Mesendoderm (in vitro differentiated cells): ENCODE results near the gene EVA1A.

Experiments used
- DNase-seq: peaks from one replicate; pipeline ENCODE4 v3.0.0; 2013
- H2AK5ac ChIP-seq: 2 replicates; pipeline ENCODE4 v1.6.1; 2013; ENCODE audit warnings: low read length, inconsistent platforms
- H2BK120ac ChIP-seq: 2 replicates; pipeline ENCODE4 v1.6.1; 2013; ENCODE audit warnings: low read depth, mild to moderate bottlenecking, low read length, moderate library complexity, mixed read lengths
- H2BK15ac ChIP-seq: replicated peaks from 2 replicates; pipeline ENCODE4 v1.6.1; 2013; ENCODE audit warnings: low read depth, mild to moderate bottlenecking, moderate library complexity
- H2BK5ac ChIP-seq: 2 replicates; pipeline ENCODE4 v1.6.1; 2013; ENCODE audit warnings: low read length, inconsistent platforms
- H3K18ac ChIP-seq: 2 replicates; pipeline ENCODE4 v1.6.1; 2013; ENCODE audit warnings: mild to moderate bottlenecking, low read length, mixed read lengths
- H3K23ac ChIP-seq: one replicate; pipeline ENCODE4 v1.6.1; 2013; ENCODE audit warnings: low read length
- H3K27ac ChIP-seq: 2 replicates; pipeline ENCODE4 v1.5.1; 2013; ENCODE audit warnings: low read depth, mild to moderate bottlenecking, inconsistent platforms, low read length, moderate library complexity
- H3K27me3 ChIP-seq: 2 replicates; pipeline ENCODE4 v1.6.1; 2013; ENCODE audit warnings: low read length, control low read depth, mild to moderate bottlenecking, inconsistent platforms; ENCODE audit not compliant: insufficient read depth, poor library complexity
- H3K36me3 ChIP-seq: 2 replicates; pipeline ENCODE4 v1.6.1; 2013; ENCODE audit warnings: low read length, inconsistent platforms; ENCODE audit not compliant: control insufficient read depth, insufficient read depth
- H3K4ac ChIP-seq: one replicate; pipeline ENCODE4 v1.6.1; 2013; ENCODE audit warnings: low read depth, mild to moderate bottlenecking, low read length, moderate library complexity
- H3K4me1 ChIP-seq: 2 replicates; pipeline ENCODE4 v1.6.1; 2013; ENCODE audit warnings: low read depth, low read length, inconsistent platforms; ENCODE audit not compliant: control insufficient read depth
- H3K4me2 ChIP-seq: 2 replicates; pipeline ENCODE4 v1.6.1; 2013; ENCODE audit warnings: low read length
- H3K4me3 ChIP-seq: 2 replicates; pipeline ENCODE4 v1.5.1; 2013; ENCODE audit warnings: mild to moderate bottlenecking, low read length
- H3K56ac ChIP-seq: one replicate; pipeline ENCODE4 v1.6.1; 2013; ENCODE audit warnings: low read length
- H3K79me1 ChIP-seq: 2 replicates; pipeline ENCODE4 v1.6.1; 2013; ENCODE audit warnings: low read length, inconsistent platforms
- H3K79me2 ChIP-seq: 2 replicates; pipeline ENCODE4 v1.6.1; 2013; ENCODE audit warnings: mild to moderate bottlenecking, low read length; ENCODE audit not compliant: control insufficient read depth, insufficient read depth
- H3K9ac ChIP-seq: 2 replicates; pipeline ENCODE4 v1.6.1; 2013; ENCODE audit warnings: low read length, inconsistent platforms
- H4K5ac ChIP-seq: one replicate; pipeline ENCODE4 v1.6.1; 2013; ENCODE audit warnings: low read length
- H4K8ac ChIP-seq: one replicate; pipeline ENCODE4 v1.6.1; 2013; ENCODE audit warnings: low read depth, mild to moderate bottlenecking, control low read depth, low read length, moderate library complexity
- WGBS: extraction: QIAGEN DNeasy Blood & Tissue Kit; methylation state at CpG from one replicate; pipeline ENCODE4 v1.1.7; 2013; ENCODE audit warnings: low lambda C conversion rate, missing lambda C conversion rate; ENCODE audit not compliant: insufficient coverage; ENCODE audit errors: extremely low coverage; 5-methylcytosine and 5-hydroxymethylcytosine counted together

The EVA1A gene

GRCh38 chr2:75462206-75462605 lies 98.5 kb downstream of the EVA1A start:
- Histone ChIP-seq H3K36me3 (no peaks in the 10 kb centered on the region), H3K9ac (no peak overlapping the region), H3K79me1 (no peaks in the 10 kb centered on the region), H3K27me3 (no peaks in the 10 kb centered on the region), H3K18ac (no peak overlapping the region), H3K4me3 (no peak overlapping the region), H2BK120ac (no peak overlapping the region), H4K5ac (no peak overlapping the region), H3K23ac (no peak overlapping the region), H3K27ac (no peak overlapping the region), H2BK5ac (no peak overlapping the region), H3K56ac (peak overlapping the region; percentile 36), H3K4me2 (no peak overlapping the region), H3K4me1 (peaks cover 8% of the 10 kb centered on the region), H2BK15ac (no peak overlapping the region), H4K8ac (no peak overlapping the region), H3K79me2 (no peaks in the 10 kb centered on the region), H2AK5ac (no peak overlapping the region), H3K4ac (no peak overlapping the region)
- DNase-seq = peak; percentile 51
- WGBS = no CpG with 5 or more reads among the region's 1 CpG

DNA sequence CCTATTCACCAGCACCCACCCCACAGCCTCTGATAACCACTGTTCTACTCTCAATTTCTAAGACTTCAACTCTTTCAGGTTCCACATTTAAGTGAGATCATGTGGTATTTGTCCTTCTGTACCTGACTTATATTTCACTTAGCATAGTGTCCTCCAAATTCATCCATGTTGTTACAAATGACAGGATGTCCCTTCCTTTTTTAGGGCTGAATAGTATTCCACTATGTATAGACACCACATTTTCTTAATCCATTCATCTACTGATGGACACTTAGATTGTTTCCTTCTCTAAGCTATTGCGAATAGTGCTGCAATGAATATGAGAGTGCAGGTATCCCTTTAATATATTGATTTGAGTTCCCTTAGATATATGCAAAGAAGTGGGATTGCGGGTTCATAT lies 100.1 kb downstream of the EVA1A start:
- no peak overlapping the region for H3K4me2 ChIP-seq
- no peak overlapping the region for H3K27ac ChIP-seq
- WGBS = no CpG with 5 or more reads among the region's 2 CpGs
- no peak overlapping the region for H3K9ac ChIP-seq
- H2BK120ac ChIP-seq = no peak overlapping the region
- no peak overlapping the region for H2BK15ac ChIP-seq
- no peak for DNase-seq
- H4K5ac ChIP-seq = no peak overlapping the region
- H3K18ac ChIP-seq = no peak overlapping the region
- no peak overlapping the region for H3K56ac ChIP-seq
- no peak overlapping the region for H2BK5ac ChIP-seq
- no peaks in the 10 kb centered on the region for H3K79me1 ChIP-seq
- no peaks in the 10 kb centered on the region for H3K79me2 ChIP-seq
- no peaks in the 10 kb centered on the region for H3K27me3 ChIP-seq
- no peak overlapping the region for H2AK5ac ChIP-seq
- no peaks in the 10 kb centered on the region for H3K36me3 ChIP-seq
- H3K4me1 ChIP-seq = peaks cover 8% of the 10 kb centered on the region
- H4K8ac ChIP-seq = no peak overlapping the region
- no peak overlapping the region for H3K23ac ChIP-seq
- H3K4ac ChIP-seq = no peak overlapping the region
- no peak overlapping the region for H3K4me3 ChIP-seq

DNA sequence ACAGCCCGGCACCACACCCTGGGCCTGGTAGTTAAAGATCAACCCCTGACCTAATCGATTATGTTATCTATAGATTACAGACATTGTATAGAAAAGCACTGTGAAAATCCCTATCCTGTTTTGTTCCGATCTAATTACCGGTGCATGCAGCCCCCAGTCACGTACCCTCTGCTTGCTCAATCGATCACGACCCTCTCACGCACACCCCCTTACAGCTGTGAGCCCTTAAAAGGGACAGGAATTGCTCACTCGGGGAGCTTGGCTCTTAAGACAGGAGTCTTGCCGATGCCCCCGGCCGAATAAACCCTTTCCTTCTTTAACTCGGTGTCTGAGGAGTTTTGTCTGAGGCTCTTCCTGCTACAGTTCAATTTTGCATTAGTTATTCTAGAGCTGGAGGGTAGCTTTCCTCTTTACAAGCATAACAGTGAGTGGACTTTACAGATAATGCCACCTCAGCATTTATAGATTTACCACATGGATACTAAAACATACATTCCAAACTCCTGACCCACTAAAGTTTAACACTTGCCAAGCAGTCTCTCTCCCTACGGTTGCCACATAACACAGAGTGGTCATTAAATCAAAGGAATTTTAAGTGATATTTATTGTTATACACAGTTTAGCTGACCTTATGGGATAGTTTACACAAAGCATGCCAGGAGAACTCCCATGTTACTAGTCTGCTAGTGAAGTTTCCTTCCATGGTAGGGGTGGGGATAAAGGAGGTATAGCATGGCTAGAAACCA lies 101.0 kb downstream of the EVA1A start:
- H3K79me2 ChIP-seq = no peaks in the 10 kb centered on the region
- H3K27ac ChIP-seq = no peak overlapping the region
- H3K23ac ChIP-seq = no peak overlapping the region
- no peak overlapping the region for H3K9ac ChIP-seq
- no peak overlapping the region for H3K4me3 ChIP-seq
- no peak overlapping the region for H2BK15ac ChIP-seq
- peaks cover 8% of the 10 kb centered on the region for H3K4me1 ChIP-seq
- H3K79me1 ChIP-seq = no peaks in the 10 kb centered on the region
- H3K56ac ChIP-seq = peak overlapping the region; percentile 30
- H3K18ac ChIP-seq = peak overlapping the region; percentile 47
- no CpG with 5 or more reads among the region's 14 CpGs for WGBS
- H4K8ac ChIP-seq = no peak overlapping the region
- no peak overlapping the region for H4K5ac ChIP-seq
- H3K4me2 ChIP-seq = no peak overlapping the region
- no peaks in the 10 kb centered on the region for H3K27me3 ChIP-seq
- DNase-seq = no peak
- no peak overlapping the region for H3K4ac ChIP-seq
- no peak overlapping the region for H2BK120ac ChIP-seq
- H2BK5ac ChIP-seq = no peak overlapping the region
- H3K36me3 ChIP-seq = no peaks in the 10 kb centered on the region
- no peak overlapping the region for H2AK5ac ChIP-seq

DNA sequence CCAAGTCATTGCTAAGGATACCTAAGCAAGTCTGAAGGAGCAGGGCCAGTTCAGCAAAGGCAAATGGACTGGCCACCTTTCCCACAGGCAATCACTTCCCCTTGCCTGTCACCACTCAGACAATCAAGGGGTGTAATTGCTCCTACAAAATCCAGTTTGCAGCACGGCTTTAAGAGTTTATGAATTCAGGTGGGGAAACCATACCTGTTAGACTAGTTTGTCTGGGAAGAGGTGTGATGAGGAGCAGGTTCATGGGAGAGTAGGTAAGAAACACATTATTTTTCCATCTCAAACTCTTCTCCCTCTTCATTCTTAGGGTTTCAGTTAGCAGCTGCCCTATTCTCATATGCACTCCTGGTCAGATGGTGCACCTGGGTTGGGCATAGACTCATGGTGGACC lies 102.5 kb downstream of the EVA1A start:
- no peak overlapping the region for H3K4ac ChIP-seq
- no peak for DNase-seq
- no peak overlapping the region for H2AK5ac ChIP-seq
- no peak overlapping the region for H2BK120ac ChIP-seq
- no peak overlapping the region for H2BK15ac ChIP-seq
- no peaks in the 10 kb centered on the region for H3K36me3 ChIP-seq
- H3K18ac ChIP-seq = no peak overlapping the region
- H3K27me3 ChIP-seq = no peaks in the 10 kb centered on the region
- H3K9ac ChIP-seq = no peak overlapping the region
- peaks cover 7% of the 10 kb centered on the region for H3K4me1 ChIP-seq
- H2BK5ac ChIP-seq = no peak overlapping the region
- no peak overlapping the region for H3K56ac ChIP-seq
- H4K8ac ChIP-seq = no peak overlapping the region
- H4K5ac ChIP-seq = no peak overlapping the region
- no peak overlapping the region for H3K23ac ChIP-seq
- no peaks in the 10 kb centered on the region for H3K79me1 ChIP-seq
- no peak overlapping the region for H3K4me2 ChIP-seq
- no CpG with 5 or more reads among the region's 1 CpG for WGBS
- H3K79me2 ChIP-seq = no peaks in the 10 kb centered on the region
- H3K4me3 ChIP-seq = no peak overlapping the region
- H3K27ac ChIP-seq = no peak overlapping the region

DNA sequence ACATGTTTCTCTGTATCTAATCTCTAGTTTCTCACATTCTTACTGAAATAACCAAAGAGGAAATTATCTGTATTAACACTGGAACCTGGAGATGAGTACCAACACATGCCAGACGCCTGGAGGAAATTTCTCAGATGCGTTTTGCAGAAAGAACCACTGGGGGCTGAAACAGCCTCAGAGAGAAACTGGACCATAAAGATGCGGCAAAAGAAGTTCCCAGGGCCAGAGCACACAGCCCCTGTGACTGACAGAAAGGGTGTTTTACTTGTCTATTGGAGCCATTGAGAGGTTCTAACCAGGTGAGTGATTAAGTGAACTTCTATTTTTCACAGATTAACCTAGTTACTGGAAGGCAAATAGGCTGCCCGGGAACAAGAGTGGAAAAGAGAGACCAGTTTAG lies 103.9 kb downstream of the EVA1A start:
- no CpG with 5 or more reads among the region's 4 CpGs for WGBS
- Histone ChIP-seq H3K4me1 (peaks cover 6% of the 10 kb centered on the region), H2BK15ac (no peak overlapping the region), H3K79me1 (no peaks in the 10 kb centered on the region), H3K4me3 (no peak overlapping the region), H2BK5ac (no peak overlapping the region), H3K18ac (no peak overlapping the region), H3K56ac (no peak overlapping the region), H3K36me3 (no peaks in the 10 kb centered on the region), H3K23ac (no peak overlapping the region), H2AK5ac (no peak overlapping the region), H3K4ac (no peak overlapping the region), H4K5ac (no peak overlapping the region), H2BK120ac (no peak overlapping the region), H3K79me2 (no peaks in the 10 kb centered on the region), H3K4me2 (no peak overlapping the region), H3K27me3 (no peaks in the 10 kb centered on the region), H3K27ac (no peak overlapping the region), H3K9ac (no peak overlapping the region), H4K8ac (no peak overlapping the region)
- peak; percentile 31 for DNase-seq

- no peak overlapping the region for H2BK120ac ChIP-seq
- no peak overlapping the region for H3K4ac ChIP-seq
- peak overlapping the region; percentile 8 for H2AK5ac ChIP-seq
- DNase-seq = no peak
- no CpG with 5 or more reads among the region's 3 CpGs for WGBS
- no peak overlapping the region for H3K56ac ChIP-seq
- H2BK15ac ChIP-seq = no peak overlapping the region
- H3K79me1 ChIP-seq = no peaks in the 10 kb centered on the region
- H3K18ac ChIP-seq = no peak overlapping the region
- no peaks in the 10 kb centered on the region for H3K79me2 ChIP-seq
- peaks cover 2% of the 10 kb centered on the region for H3K4me1 ChIP-seq
- no peak overlapping the region for H3K4me3 ChIP-seq
- peak overlapping the region; percentile 38 for H3K23ac ChIP-seq
- no peak overlapping the region for H3K4me2 ChIP-seq
- no peaks in the 10 kb centered on the region for H3K27me3 ChIP-seq
- H3K9ac ChIP-seq = no peak overlapping the region
- no peaks in the 10 kb centered on the region for H3K36me3 ChIP-seq
- H4K8ac ChIP-seq = no peak overlapping the region
- H4K5ac ChIP-seq = no peak overlapping the region
- no peak overlapping the region for H3K27ac ChIP-seq
- no peak overlapping the region for H2BK5ac ChIP-seq
These were observed 104.6 kb downstream of the EVA1A start for GRCh38 chr2:75456111-75456510.
